HG03558 (cell line): ENCODE data around the gene CAV3.

Experiments
- ATAC-seq: cut with Tn5 transposase; IDR thresholded peaks from one replicate; pipeline ENCODE4 v1.9.1; 2021; ENCODE audit warnings: moderate number of reproducible peaks; ENCODE audit not compliant: unreplicated experiment; ENCODE audit errors: extremely low read depth

The CAV3 gene

GRCh38 chr3:8759038-8759707, 25.6 kb downstream of the CAV3 start:
- no peak for ATAC-seq

- no peak for ATAC-seq
These were observed 26.5 kb downstream of the CAV3 start for GRCh38 chr3:8760091-8760490.

GRCh38 chr3:8760506-8760905, 26.9 kb downstream of the CAV3 start:
- no peak for ATAC-seq

- no peak for ATAC-seq
These were observed 28.3 kb downstream of the CAV3 start for GRCh38 chr3:8761866-8762265.

GRCh38 chr3:8762607-8763377, 29.2 kb downstream of the CAV3 start:
- no peak for ATAC-seq

GRCh38 chr3:8764528-8764927, 30.9 kb downstream of the CAV3 start:
- no peak for ATAC-seq

GRCh38 chr3:8765528-8765927, 31.9 kb downstream of the CAV3 start:
- ATAC-seq: no peak

- no peak for ATAC-seq
These were observed 32.5 kb downstream of the CAV3 start for GRCh38 chr3:8766148-8766547.

- ATAC-seq: no peak
These were observed 33.7 kb downstream of the CAV3 start for GRCh38 chr3:8767256-8767666.

GRCh38 chr3:8767667-8768363, 34.2 kb downstream of the CAV3 start:
- ATAC-seq: peak; percentile 31

- no peak for ATAC-seq
These were observed 34.9 kb downstream of the CAV3 start for GRCh38 chr3:8768364-8769087.

GRCh38 chr3:8769088-8769822, 35.7 kb downstream of the CAV3 start, which contains the start of gene OXTR:
OXTR (minus strand) TSS chr3:8769613; CDS start chr3:8768187, 1,426 bp downstream.
- peak; percentile 71 for ATAC-seq

GRCh38 chr3:8773941-8774542, 40.4 kb downstream of the CAV3 start:
- no peak for ATAC-seq

GRCh38 chr3:8775181-8775580, 41.6 kb downstream of the CAV3 start:
- no peak for ATAC-seq

- no peak for ATAC-seq
These were observed 42.0 kb downstream of the CAV3 start for GRCh38 chr3:8775602-8776001.

- ATAC-seq: no peak
These were observed 42.8 kb downstream of the CAV3 start for GRCh38 chr3:8776406-8776805.

GRCh38 chr3:8777201-8777977, 43.8 kb downstream of the CAV3 start:
- ATAC-seq: no peak

GRCh38 chr3:8777978-8778267, 44.3 kb downstream of the CAV3 start:
- no peak for ATAC-seq

- ATAC-seq: no peak
These were observed 44.9 kb downstream of the CAV3 start for GRCh38 chr3:8778475-8778874.
